GM13977 (cell line): ENCODE measurements around the gene MLLT10.

Experiments used
- DNase-seq: peaks from one replicate; pipeline ENCODE4 v3.0.0; 2012; ENCODE audit warnings: low spot score
- CTCF ChIP-seq: IDR thresholded peaks from 2 replicates; pipeline ENCODE4 v1.5.1; 2012; ENCODE audit warnings: mild to moderate bottlenecking, control low read depth; ENCODE audit not compliant: insufficient read depth; ENCODE audit errors: extremely low read depth, missing control alignments
- in situ Hi-C: fragments of 300-500 bp; cut with MboI; formaldehyde crosslinking; loops from one replicate; pipeline ENCODE4 v1.12.0; 2022; ENCODE audit warnings: low sequenced_read_pairs, low pct_unique_long_range_greater_than_20kb, mixed read lengths, inconsistent platforms; ENCODE audit not compliant: unreplicated experiment

MLLT10 gene

GRCh38 chr10:21512573-21513404 is 21.2 kb upstream of the MLLT10 start:
- no peak for DNase-seq
- in situ Hi-C loops, result no loop called here
- no peak for TF ChIP-seq CTCF

DNA sequence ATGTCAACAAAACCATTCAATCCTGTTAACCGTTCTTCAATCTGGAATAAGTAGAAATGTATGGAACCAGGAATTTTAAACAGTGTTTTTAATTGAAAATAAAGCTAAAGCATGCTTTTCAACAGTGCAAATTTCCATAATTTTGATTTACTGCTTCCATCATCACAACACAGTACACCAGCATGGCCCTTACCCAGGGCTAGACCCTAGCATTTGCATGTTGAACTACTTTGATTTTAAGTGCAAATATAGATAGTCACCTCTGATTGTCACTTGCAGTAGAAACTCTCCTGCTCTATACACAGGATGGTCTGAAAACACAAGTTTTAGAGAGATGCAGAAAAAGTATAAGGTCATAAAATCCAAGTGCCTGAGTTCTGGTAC is 20.6 kb upstream of the MLLT10 start:
- DNase-seq, result no peak
- in situ Hi-C loops, result no loop called here
- no peak for TF ChIP-seq CTCF

DNA sequence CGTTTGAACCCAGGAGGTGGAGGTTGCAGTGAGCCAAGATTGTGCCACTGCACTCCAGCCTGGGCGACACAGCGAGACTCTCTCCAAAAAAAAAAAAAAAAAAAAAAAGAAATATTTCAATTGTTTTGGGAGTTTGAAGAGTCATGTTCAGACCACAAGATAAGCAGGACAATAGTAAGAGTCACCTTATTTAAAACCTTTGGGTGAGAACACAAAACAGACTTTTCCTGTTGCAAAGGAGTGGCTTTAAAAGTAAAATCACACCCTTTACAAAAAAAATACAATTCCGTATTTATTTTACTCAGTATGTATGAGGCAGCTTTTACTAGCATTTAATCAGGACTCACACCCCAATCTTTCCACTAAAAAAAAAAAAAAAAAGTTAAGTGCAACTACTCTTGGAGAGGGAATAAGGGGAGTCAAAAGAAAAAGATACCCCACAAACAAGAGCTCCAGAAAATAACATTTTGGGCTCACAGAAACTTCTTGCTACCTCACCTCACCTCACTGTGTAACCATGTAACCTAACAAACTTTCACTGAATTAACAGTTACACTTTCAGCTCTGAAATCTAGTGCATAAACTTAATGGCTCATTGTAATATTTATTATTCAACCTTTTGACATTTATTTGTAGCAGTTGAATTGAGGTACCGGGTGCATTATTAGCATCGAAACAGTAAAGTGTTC is 19.8 kb upstream of the MLLT10 start:
- in situ Hi-C loops, result no loop called here
- no peak for DNase-seq
- no peak for TF ChIP-seq CTCF

DNA sequence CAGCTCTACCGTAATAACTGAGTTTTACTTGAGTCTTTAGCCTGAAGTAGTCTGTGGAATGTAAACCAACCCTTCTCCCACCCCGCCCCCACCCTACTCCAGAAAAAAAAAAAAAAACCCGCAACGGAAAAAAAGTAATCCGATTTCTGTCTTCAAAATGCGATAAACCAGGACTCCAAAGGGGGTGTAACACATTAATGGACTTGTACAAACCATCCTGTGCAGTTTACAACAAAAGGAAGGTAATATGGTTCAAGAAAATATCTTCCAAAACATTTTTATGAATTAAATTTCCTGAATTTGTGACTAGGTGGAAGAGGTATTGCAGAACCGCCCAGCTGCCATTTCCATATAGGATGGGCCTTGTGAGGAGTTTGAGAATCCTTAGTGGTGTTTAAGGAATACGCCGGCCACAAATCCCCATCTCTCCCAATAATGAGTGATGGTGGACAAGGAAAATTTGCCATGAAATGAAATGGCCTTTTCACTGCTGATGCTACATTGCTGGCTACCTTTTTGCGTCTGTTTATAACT is 19.1 kb upstream of the MLLT10 start:
- DNase-seq, result no peak
- TF ChIP-seq CTCF, result no peak
- in situ Hi-C loops, result no loop called here

DNA sequence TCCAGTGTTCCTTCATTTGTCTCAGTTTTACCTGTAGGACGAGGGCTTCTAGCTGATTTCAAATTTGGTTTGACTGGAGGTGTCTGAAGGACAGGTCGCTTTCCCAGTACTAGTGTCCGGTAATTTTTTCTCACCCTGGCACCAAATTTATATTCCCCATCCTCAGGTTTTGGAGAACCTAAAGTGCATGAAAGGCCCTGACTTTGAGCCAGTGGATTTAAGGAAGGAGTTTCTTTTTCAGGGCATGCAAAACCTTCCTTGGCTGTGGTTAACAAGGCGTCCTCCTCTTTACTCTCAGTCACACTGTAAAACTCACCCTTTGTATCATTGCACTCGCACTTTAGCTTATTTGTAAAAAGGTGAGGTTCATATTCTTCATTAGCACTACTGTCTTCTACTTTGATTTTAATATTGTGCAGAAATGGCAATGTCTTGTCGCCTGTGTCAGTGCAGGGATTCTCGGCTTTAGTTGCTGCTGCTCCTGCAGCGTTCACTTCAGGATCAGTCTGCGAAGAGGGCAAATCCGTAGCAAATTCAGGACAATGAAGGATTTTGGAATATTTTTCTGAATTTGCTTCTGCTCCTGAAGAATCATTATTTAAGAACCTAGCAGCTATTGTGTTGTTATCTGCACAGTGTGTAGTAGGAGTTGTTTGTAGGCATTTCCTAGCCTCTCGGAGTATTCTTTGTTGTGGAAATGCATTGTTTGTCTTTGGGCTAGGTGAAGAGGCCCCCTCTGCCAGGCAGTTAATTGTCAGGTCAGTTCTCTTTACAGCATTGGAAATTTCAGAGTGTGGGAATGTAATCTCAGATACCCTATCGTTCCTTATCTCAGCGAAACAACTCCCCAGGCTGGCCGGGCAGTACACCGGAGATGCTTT is 18.4 kb upstream of the MLLT10 start:
- TF ChIP-seq CTCF, result no peak
- in situ Hi-C loops, result no loop called here

More for the DNA sequence above, 18.4 kb upstream of the MLLT10 start:
- DNase-seq, result no peak
